OCI-LY1 (cell line): Measurements from ENCODE around the gene IFTAP.

Experiments
- EZH2 ChIP-seq: fragments of 200-600 bp; sonication (generic), shearing (Covaris generic); IDR thresholded peaks from 2 replicates; pipeline ENCODE4 v1.8.0; 2017; ENCODE audit warnings: borderline replicate concordance, mixed run types, mild to moderate bottlenecking, antibody characterized with exemption, low read length, moderate library complexity, mixed read lengths
- TF ChIP-seq, protein P1 (sequence below): fragments of 200-600 bp; sonication (generic), shearing (Covaris generic); IDR thresholded peaks from 2 replicates; pipeline ENCODE4 v1.5.1; 2017; ENCODE audit warnings: mild to moderate bottlenecking, antibody characterized with exemption, low read length, moderate library complexity, mixed read lengths

DNA sequence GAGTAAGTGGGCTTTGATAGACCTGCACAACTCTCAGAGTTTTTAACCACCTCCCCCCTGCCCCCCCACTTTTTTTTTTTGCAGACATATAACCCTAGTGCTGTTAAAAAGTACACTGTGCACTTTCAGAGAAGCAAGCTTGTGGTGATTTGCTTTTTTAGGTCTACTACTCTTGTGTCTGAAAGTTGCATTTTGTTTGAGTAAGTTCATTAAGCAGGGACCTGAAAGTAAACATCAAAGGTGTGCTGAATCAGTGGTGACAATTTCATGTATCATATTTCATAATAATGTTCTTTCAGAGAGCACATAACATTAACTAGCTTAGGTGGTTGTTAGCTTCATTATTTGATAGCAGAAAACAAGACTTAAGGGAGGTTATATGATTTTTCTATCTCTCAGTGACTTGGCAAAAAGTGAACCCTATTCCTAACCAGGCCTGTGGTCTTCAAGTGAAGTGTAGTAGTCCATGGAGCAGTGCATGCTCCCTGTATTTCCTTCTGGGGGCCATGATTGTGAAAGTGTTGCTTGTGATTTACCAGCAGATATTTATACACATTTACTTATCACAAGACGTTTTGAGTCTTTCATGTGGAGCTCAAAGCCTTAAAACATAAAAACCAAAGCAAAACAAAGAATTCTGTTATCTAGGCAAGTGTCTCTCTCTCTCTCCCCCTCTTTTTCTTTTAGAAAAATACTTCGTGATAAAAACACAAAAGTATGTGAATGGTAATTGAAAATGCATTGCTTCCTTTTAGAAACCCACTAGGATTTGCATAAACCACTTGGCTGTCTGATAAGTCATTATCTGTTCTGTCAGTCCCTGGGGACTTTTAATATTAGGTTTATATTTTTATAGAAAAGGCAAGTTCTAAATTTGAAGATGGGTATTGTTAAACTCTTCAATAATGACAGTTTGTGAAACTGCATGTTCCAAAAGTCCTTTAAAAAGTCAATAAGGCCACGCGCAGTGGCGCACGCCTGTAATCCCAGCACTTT is 11.2 kb downstream of the IFTAP start:
- TF ChIP-seq, protein P1, sequence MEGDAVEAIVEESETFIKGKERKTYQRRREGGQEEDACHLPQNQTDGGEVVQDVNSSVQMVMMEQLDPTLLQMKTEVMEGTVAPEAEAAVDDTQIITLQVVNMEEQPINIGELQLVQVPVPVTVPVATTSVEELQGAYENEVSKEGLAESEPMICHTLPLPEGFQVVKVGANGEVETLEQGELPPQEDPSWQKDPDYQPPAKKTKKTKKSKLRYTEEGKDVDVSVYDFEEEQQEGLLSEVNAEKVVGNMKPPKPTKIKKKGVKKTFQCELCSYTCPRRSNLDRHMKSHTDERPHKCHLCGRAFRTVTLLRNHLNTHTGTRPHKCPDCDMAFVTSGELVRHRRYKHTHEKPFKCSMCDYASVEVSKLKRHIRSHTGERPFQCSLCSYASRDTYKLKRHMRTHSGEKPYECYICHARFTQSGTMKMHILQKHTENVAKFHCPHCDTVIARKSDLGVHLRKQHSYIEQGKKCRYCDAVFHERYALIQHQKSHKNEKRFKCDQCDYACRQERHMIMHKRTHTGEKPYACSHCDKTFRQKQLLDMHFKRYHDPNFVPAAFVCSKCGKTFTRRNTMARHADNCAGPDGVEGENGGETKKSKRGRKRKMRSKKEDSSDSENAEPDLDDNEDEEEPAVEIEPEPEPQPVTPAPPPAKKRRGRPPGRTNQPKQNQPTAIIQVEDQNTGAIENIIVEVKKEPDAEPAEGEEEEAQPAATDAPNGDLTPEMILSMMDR, result no peak
- TF ChIP-seq EZH2, result no peak
